HepG2 (cell line): Measurements from ENCODE around the gene MAPK14.

Experiments used
- ZFX ChIP-seq: sonication (generic); formaldehyde crosslinking; IDR thresholded peaks from 2 replicates; pipeline ENCODE4 v1.4.0; 2020; ENCODE audit warnings: mild to moderate bottlenecking, low read depth, missing genetic modification reagents, moderate library complexity
- ZNF143 ChIP-seq: sonication (generic); formaldehyde crosslinking; IDR thresholded peaks from 2 replicates; pipeline ENCODE4 v1.4.0; 2020; ENCODE audit warnings: missing genetic modification reagents
- TF ChIP-seq, protein P1 (sequence below): sonication (generic); formaldehyde crosslinking; IDR thresholded peaks from 2 replicates; pipeline ENCODE4 v1.5.0; 2020; ENCODE audit warnings: mild to moderate bottlenecking, missing genetic modification reagents, moderate library complexity
- TF ChIP-seq, protein P2 (sequence below): sonication (generic); formaldehyde crosslinking; IDR thresholded peaks from 2 replicates; pipeline ENCODE4 v1.9.0; 2021; ENCODE audit warnings: missing genetic modification reagents, borderline replicate concordance
- TF ChIP-seq, protein P3 (sequence below): sonication (generic); formaldehyde crosslinking; IDR thresholded peaks from 2 replicates; pipeline ENCODE4 v1.4.0; 2020; ENCODE audit warnings: missing genetic modification reagents
- TF ChIP-seq, protein P4 (sequence below): sonication (generic); formaldehyde crosslinking; IDR thresholded peaks from 2 replicates; pipeline ENCODE4 v1.8.0; 2023; ENCODE audit warnings: mild to moderate bottlenecking, missing genetic modification reagents
- TF ChIP-seq, protein P5 (sequence below): sonication (generic); formaldehyde crosslinking; IDR thresholded peaks from 2 replicates; pipeline ENCODE4 v1.4.0; 2020; ENCODE audit warnings: missing genetic modification reagents
- TF ChIP-seq, protein P6 (sequence below): sonication (generic); formaldehyde crosslinking; IDR thresholded peaks from 2 replicates; pipeline ENCODE4 v1.4.0; 2020; ENCODE audit warnings: low read depth, missing genetic modification reagents

DNA sequence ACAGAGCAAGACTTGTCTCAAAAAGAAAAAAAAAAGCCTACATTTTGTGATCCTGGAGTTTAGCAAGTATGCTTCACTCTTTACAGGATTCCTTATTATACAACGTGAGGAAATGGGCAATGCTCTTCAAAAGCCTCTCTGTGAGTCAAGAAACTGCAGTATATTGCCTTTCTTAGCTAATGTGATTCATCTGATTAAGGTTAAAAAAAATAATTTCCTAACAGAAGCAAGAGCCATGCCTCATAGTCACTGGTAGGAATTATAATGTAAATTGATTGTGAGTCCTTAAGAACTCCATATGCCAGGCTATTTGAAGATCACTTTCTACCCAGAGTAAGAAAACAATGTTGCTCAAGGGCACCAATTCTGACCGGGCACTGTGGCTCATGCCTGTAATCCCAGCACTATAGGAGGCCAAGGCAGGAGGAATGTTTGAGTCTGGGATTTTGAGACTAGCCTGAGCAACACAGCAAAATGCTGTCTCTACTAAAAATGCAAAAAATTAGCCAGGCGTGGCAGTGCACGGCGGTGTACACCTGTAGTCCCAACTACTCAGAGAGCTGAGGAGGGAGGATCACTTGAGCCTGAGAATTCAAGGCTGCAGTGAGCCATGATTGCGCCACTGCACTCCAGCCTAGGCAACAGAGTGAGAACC, 46.5 kb upstream of the MAPK14 start:
- TF ChIP-seq, protein P1, sequence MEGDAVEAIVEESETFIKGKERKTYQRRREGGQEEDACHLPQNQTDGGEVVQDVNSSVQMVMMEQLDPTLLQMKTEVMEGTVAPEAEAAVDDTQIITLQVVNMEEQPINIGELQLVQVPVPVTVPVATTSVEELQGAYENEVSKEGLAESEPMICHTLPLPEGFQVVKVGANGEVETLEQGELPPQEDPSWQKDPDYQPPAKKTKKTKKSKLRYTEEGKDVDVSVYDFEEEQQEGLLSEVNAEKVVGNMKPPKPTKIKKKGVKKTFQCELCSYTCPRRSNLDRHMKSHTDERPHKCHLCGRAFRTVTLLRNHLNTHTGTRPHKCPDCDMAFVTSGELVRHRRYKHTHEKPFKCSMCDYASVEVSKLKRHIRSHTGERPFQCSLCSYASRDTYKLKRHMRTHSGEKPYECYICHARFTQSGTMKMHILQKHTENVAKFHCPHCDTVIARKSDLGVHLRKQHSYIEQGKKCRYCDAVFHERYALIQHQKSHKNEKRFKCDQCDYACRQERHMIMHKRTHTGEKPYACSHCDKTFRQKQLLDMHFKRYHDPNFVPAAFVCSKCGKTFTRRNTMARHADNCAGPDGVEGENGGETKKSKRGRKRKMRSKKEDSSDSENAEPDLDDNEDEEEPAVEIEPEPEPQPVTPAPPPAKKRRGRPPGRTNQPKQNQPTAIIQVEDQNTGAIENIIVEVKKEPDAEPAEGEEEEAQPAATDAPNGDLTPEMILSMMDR (CRISPR knock-in tag): no peak
- TF ChIP-seq, protein P2, sequence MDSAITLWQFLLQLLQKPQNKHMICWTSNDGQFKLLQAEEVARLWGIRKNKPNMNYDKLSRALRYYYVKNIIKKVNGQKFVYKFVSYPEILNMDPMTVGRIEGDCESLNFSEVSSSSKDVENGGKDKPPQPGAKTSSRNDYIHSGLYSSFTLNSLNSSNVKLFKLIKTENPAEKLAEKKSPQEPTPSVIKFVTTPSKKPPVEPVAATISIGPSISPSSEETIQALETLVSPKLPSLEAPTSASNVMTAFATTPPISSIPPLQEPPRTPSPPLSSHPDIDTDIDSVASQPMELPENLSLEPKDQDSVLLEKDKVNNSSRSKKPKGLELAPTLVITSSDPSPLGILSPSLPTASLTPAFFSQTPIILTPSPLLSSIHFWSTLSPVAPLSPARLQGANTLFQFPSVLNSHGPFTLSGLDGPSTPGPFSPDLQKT: no peak
- TF ChIP-seq ZFX (no peak), ZNF143 (CRISPR knock-in tag) (no peak)
- TF ChIP-seq, protein P3, sequence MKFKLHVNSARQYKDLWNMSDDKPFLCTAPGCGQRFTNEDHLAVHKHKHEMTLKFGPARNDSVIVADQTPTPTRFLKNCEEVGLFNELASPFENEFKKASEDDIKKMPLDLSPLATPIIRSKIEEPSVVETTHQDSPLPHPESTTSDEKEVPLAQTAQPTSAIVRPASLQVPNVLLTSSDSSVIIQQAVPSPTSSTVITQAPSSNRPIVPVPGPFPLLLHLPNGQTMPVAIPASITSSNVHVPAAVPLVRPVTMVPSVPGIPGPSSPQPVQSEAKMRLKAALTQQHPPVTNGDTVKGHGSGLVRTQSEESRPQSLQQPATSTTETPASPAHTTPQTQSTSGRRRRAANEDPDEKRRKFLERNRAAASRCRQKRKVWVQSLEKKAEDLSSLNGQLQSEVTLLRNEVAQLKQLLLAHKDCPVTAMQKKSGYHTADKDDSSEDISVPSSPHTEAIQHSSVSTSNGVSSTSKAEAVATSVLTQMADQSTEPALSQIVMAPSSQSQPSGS (CRISPR knock-in tag): no peak
- TF ChIP-seq, protein P4, sequence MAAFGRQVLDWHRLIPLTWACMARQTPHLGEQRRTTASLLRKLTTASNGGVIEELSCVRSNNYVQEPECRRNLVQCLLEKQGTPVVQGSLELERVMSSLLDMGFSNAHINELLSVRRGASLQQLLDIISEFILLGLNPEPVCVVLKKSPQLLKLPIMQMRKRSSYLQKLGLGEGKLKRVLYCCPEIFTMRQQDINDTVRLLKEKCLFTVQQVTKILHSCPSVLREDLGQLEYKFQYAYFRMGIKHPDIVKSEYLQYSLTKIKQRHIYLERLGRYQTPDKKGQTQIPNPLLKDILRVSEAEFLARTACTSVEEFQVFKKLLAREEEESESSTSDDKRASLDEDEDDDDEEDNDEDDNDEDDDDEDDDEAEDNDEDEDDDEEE (CRISPR knock-in tag): no peak
- TF ChIP-seq, protein P5, sequence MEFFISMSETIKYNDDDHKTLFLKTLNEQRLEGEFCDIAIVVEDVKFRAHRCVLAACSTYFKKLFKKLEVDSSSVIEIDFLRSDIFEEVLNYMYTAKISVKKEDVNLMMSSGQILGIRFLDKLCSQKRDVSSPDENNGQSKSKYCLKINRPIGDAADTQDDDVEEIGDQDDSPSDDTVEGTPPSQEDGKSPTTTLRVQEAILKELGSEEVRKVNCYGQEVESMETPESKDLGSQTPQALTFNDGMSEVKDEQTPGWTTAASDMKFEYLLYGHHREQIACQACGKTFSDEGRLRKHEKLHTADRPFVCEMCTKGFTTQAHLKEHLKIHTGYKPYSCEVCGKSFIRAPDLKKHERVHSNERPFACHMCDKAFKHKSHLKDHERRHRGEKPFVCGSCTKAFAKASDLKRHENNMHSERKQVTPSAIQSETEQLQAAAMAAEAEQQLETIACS (CRISPR knock-in tag): no peak
- TF ChIP-seq, protein P6, sequence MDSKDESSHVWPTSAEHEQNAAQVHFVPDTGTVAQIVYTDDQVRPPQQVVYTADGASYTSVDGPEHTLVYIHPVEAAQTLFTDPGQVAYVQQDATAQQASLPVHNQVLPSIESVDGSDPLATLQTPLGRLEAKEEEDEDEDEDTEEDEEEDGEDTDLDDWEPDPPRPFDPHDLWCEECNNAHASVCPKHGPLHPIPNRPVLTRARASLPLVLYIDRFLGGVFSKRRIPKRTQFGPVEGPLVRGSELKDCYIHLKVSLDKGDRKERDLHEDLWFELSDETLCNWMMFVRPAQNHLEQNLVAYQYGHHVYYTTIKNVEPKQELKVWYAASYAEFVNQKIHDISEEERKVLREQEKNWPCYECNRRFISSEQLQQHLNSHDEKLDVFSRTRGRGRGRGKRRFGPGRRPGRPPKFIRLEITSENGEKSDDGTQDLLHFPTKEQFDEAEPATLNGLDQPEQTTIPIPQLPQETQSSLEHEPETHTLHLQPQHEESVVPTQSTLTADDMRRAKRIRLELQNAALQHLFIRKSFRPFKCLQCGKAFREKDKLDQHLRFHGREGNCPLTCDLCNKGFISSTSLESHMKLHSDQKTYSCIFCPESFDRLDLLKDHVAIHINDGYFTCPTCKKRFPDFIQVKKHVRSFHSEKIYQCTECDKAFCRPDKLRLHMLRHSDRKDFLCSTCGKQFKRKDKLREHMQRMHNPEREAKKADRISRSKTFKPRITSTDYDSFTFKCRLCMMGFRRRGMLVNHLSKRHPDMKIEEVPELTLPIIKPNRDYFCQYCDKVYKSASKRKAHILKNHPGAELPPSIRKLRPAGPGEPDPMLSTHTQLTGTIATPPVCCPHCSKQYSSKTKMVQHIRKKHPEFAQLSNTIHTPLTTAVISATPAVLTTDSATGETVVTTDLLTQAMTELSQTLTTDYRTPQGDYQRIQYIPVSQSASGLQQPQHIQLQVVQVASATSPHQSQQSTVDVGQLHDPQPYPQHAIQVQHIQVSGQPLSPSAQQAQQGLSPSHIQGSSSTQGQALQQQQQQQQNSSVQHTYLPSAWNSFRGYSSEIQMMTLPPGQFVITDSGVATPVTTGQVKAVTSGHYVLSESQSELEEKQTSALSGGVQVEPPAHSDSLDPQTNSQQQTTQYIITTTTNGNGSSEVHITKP (CRISPR knock-in tag): no peak
